GM12891 (cell line): Measurements from ENCODE around the gene SBNO1.

Experiments used
- POLR2A ChIP-seq: IDR thresholded peaks from 2 replicates; pipeline ENCODE4 v1.6.1; 2011; ENCODE audit warnings: low read depth, low read length, control low read depth
- TAF1 ChIP-seq: IDR thresholded peaks from 2 replicates; pipeline ENCODE4 v1.6.1; 2011; ENCODE audit warnings: low read depth, low read length, control low read depth

- no peak for TF ChIP-seq POLR2A
- TF ChIP-seq TAF1, result no peak
Observed at GRCh38 chr12:123266679-123267277, 97.9 kb downstream of the SBNO1 start.
